ENCODE results near the gene PHACTR3. TPM values are rescaled to one million over a fixed set of nuclear protein-coding genes. Genes with fewer than 3 reads are reported as not detected.

The PHACTR3 gene
- total RNA-seq, 1 donor from 2014 or later, result 1.4 TPM

GRCh38 chr20:59895908-59896307 lies 291.6 kb downstream of the PHACTR3 start:
- H3K27me3 ChIP-seq, result peaks cover 85% of the 10 kb centered on the region
- H3K4me1 Mint-ChIP-seq, result no peaks in the 10 kb centered on the region
- no peak overlapping the region for H3K27ac Mint-ChIP-seq
- no peak overlapping the region for H2AFZ ChIP-seq (replicated peaks)
- no peaks in the 10 kb centered on the region for H3K9me3 ChIP-seq (ENCODE audit: low read depth)
- no peak overlapping the region for H3K4me3 Mint-ChIP-seq
- H3K36me3 ChIP-seq, result no peaks in the 10 kb centered on the region
- H3K4me3 ChIP-seq, result no peak overlapping the region
- no peak overlapping the region for H3K27ac ChIP-seq
- H3K4me1 ChIP-seq, result no peaks in the 10 kb centered on the region
- no peaks in the 10 kb centered on the region for H3K36me3 Mint-ChIP-seq
- no peaks in the 10 kb centered on the region for H3K9me3 Mint-ChIP-seq
- H4K20me1 ChIP-seq (ENCODE audit: low read depth), result no peaks in the 10 kb centered on the region
- no peak overlapping the region for H3K4me2 ChIP-seq
- no peaks in the 10 kb centered on the region for H3K27me3 Mint-ChIP-seq (ENCODE audit: insufficient read depth, low read depth)
- TF ChIP-seq CTCF (IDR thresholded peaks at IDR 0.05), result no peak
- no peak for TF ChIP-seq EZH2phosphoT487 (IDR thresholded peaks at IDR 0.05)
- TF ChIP-seq EZH2 (IDR thresholded peaks at IDR 0.05), result no peak
- no peak overlapping the region for H3K9ac ChIP-seq
- no peak for DNase-seq (ENCODE audit: low spot score)
- no peaks in the 10 kb centered on the region for H3K79me2 ChIP-seq (ENCODE audit: low read depth)
- no peaks in the 10 kb centered on the region for H3F3A ChIP-seq (ENCODE audit: low read depth)

Small RNA genes within 50 kb of the gene (small RNA-seq; reads per million reads assigned to genes)
- gene RNU7-141P, result not detected

All from neural progenitor cell (in vitro differentiated cells).